ENCODE measurements around the gene DCLRE1C. TPM values are rescaled to one million over a fixed set of nuclear protein-coding genes. Genes with fewer than 3 reads are reported as not detected.

Gene DCLRE1C
- total RNA-seq, 1 donor from 2014 or later: 10.9 TPM

DNA sequence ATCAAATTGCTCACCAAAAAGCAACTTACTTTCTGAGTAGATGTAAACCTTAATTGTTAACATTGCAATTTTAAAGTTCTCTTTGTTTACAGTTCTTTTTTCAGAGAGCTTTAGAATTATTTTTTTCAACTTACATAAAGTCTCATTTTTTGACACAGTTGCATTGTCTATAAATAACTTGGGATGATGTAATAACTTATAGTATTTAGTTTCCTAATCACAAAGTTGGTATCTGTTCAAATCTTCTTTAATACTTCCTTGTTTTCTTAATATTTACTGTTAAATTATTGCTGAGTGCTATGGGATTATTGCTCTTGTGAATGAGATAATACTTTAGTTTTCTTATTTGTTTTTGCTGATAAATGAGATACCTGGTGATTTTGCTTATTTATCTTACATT is 94.1 kb downstream of the DCLRE1C start:
- H3K27me3 Mint-ChIP-seq (ENCODE audit: low read depth): no peaks in the 10 kb centered on the region
- no peak for DNase-seq (ENCODE audit: low read depth, low spot score)
- H3K36me3 Mint-ChIP-seq (ENCODE audit: low read depth): peaks cover 9% of the 10 kb centered on the region
- TF ChIP-seq, protein P1, sequence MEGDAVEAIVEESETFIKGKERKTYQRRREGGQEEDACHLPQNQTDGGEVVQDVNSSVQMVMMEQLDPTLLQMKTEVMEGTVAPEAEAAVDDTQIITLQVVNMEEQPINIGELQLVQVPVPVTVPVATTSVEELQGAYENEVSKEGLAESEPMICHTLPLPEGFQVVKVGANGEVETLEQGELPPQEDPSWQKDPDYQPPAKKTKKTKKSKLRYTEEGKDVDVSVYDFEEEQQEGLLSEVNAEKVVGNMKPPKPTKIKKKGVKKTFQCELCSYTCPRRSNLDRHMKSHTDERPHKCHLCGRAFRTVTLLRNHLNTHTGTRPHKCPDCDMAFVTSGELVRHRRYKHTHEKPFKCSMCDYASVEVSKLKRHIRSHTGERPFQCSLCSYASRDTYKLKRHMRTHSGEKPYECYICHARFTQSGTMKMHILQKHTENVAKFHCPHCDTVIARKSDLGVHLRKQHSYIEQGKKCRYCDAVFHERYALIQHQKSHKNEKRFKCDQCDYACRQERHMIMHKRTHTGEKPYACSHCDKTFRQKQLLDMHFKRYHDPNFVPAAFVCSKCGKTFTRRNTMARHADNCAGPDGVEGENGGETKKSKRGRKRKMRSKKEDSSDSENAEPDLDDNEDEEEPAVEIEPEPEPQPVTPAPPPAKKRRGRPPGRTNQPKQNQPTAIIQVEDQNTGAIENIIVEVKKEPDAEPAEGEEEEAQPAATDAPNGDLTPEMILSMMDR (conservative IDR thresholded peaks at IDR 0.05): no peak
- no peak overlapping the region for H3K4me3 Mint-ChIP-seq
- H3K27ac Mint-ChIP-seq (ENCODE audit: unreplicated experiment): no peak overlapping the region
- no peaks in the 10 kb centered on the region for H3K4me1 Mint-ChIP-seq
- no peaks in the 10 kb centered on the region for H3K9me3 Mint-ChIP-seq

DNA sequence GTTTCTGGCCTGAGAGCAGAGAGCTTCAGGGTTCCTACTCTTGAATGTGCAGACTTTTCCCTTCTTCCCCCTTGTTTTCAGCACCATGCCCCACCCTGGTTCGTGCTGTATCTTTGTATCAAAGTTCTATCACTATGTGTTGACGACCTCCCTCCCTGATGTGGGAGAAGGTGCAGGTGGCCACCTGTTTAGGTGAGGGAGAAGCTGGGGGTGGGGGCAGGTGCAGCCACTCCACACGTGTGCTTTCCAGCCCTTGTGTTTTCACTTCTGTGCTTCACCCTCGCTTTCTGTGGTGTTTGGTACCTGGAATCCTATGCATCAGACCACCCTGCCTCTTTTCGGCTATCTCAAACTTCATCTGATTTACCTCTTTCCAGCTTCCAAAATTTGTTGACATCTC is 94.9 kb downstream of the DCLRE1C start:
- peaks cover 5% of the 10 kb centered on the region for H3K36me3 Mint-ChIP-seq (ENCODE audit: low read depth)
- TF ChIP-seq, protein P1 (conservative IDR thresholded peaks at IDR 0.05): no peak
- H3K4me1 Mint-ChIP-seq: no peaks in the 10 kb centered on the region
- DNase-seq (ENCODE audit: low read depth, low spot score): no peak
- H3K4me3 Mint-ChIP-seq: no peak overlapping the region
- no peaks in the 10 kb centered on the region for H3K27me3 Mint-ChIP-seq (ENCODE audit: low read depth)
- H3K9me3 Mint-ChIP-seq: no peaks in the 10 kb centered on the region
- H3K27ac Mint-ChIP-seq (ENCODE audit: unreplicated experiment): no peak overlapping the region

DNA sequence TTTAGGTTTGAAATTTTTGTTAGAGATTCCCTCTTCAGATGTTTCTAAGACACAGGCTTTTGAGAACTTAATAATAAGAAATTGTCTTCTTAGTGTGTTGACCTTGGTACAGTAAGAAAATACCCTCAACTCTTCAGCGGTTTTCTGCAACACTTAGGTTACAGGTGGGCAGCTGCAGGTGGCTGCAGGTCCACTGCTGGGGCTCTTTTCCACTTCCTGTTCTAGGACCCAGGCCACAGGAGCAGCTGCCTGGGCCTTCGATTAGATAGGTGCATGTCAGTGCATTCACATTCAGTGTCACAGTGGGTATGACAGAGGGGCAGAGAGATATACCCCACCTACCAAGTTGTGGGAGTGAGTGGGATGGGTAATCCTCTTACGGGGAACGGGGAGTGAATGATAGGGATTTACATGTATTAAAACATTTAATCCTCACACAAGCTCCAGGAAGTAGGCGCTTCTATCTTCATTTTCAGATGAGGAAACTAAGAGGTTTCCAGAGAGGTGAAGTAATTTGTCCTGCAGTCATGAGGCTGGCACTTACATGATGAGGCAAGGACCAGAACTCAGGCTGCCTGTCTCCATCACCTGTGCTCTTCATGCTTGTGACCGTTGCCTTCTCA is 95.4 kb downstream of the DCLRE1C start:
- no peak overlapping the region for H3K4me3 Mint-ChIP-seq
- H3K27ac Mint-ChIP-seq (ENCODE audit: unreplicated experiment): no peak overlapping the region
- no peaks in the 10 kb centered on the region for H3K27me3 Mint-ChIP-seq (ENCODE audit: low read depth)

DNA sequence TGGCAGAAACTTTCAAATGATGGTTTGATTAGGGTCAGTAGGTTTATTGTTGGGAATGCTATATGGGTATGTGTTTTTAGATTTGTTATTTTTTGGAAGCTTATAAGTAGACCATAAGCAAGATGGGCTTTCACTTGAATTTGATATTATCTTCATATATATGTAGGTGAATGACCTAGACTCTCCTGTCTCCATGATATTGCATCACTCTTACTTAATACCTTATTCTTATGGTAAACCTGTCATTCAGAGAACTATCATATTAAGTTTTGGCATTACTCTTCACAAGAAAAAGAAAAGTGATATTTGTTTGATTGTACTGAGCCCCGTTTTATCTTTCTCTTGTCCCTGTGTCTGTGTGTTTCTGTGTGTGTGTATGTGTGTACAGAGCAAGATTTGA is 98.4 kb downstream of the DCLRE1C start:
- Mint-ChIP-seq H3K27ac (ENCODE audit: unreplicated experiment) (no peak overlapping the region), H3K9me3 (no peaks in the 10 kb centered on the region), H3K36me3 (ENCODE audit: low read depth) (peaks cover 4% of the 10 kb centered on the region), H3K4me3 (no peak overlapping the region), H3K4me1 (no peaks in the 10 kb centered on the region), H3K27me3 (ENCODE audit: low read depth) (no peaks in the 10 kb centered on the region)
- TF ChIP-seq, protein P1 (conservative IDR thresholded peaks at IDR 0.05): no peak
- no peak for DNase-seq (ENCODE audit: low read depth, low spot score)

More for the DNA sequence above, 95.4 kb downstream of the DCLRE1C start:
- no peak for DNase-seq (ENCODE audit: low read depth, low spot score)
- Mint-ChIP-seq H3K9me3 (no peaks in the 10 kb centered on the region), H3K36me3 (ENCODE audit: low read depth) (peaks cover 5% of the 10 kb centered on the region), H3K4me1 (no peaks in the 10 kb centered on the region)
- TF ChIP-seq, protein P1 (conservative IDR thresholded peaks at IDR 0.05): no peak

DNA sequence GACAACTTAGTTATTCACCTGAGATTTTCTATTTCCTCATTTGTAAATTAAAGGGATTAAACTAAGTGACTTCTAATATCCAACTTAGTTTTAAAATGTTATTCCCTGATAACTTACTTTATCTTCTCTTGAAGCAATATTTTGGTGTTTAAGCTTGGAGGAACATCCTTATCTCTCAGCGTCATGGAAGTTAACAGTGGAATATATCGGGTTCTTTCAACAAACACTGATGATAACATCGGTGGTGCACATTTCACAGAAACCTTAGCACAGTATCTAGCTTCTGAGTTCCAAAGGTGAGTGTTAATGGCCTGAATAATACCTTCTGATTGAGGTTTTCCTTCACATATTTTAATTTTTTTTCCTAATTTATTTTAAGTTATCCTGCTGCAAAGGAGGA is 101.7 kb downstream of the DCLRE1C start:
- H3K4me1 Mint-ChIP-seq: no peaks in the 10 kb centered on the region
- H3K27me3 Mint-ChIP-seq (ENCODE audit: low read depth): no peaks in the 10 kb centered on the region
- TF ChIP-seq, protein P1 (conservative IDR thresholded peaks at IDR 0.05): no peak
- peaks cover 4% of the 10 kb centered on the region for H3K36me3 Mint-ChIP-seq (ENCODE audit: low read depth)
- no peak overlapping the region for H3K27ac Mint-ChIP-seq (ENCODE audit: unreplicated experiment)
- H3K9me3 Mint-ChIP-seq: no peaks in the 10 kb centered on the region
- no peak for DNase-seq (ENCODE audit: low read depth, low spot score)
- H3K4me3 Mint-ChIP-seq: no peak overlapping the region

Other genes starting within 250 kb of the DCLRE1C start
- gene FAM107B, start 179.2 kb downstream of the DCLRE1C start, total RNA-seq: 39.0 and 45.9 TPM in 2 replicates
- 1.1 and 1.5 TPM in 2 replicates for gene CDNF, start 116.1 kb downstream of the DCLRE1C start, total RNA-seq
- 24.2 and 24.5 TPM in 2 replicates for gene HSPA14, start 115.8 kb downstream of the DCLRE1C start, total RNA-seq
- gene MSANTD7, start 115.8 kb downstream of the DCLRE1C start, total RNA-seq: 24.7 and 27.5 TPM in 2 replicates
- 79.7 and 90.5 TPM in 2 replicates for gene SUV39H2, start 75.2 kb downstream of the DCLRE1C start, total RNA-seq
- 0.71 and 1.6 TPM in 2 replicates for gene MEIG1, start 5.3 kb upstream of the DCLRE1C start, total RNA-seq
- gene OLAH, start 89.8 kb upstream of the DCLRE1C start, total RNA-seq: not detected in 2 replicates
- gene ACBD7, start 134.7 kb upstream of the DCLRE1C start, total RNA-seq: 11.8 and 12.0 TPM in 2 replicates
- gene RPP38, start 143.3 kb upstream of the DCLRE1C start, total RNA-seq: 15.0 and 15.9 TPM in 2 replicates
- gene NMT2, start 214.6 kb upstream of the DCLRE1C start, total RNA-seq: 24.4 and 27.7 TPM in 2 replicates

Data from neural crest cell (in vitro differentiated cells).